ENCODE results near the gene COPS7B.

The COPS7B gene

GRCh38 chr2:231785822-231786176, 446 bp upstream of the COPS7B start:
- no peak for DNase-seq (ENCODE audit: low read depth)

GRCh38 chr2:231786917-231787292, 660 bp downstream of the COPS7B start:
- DNase-seq (ENCODE audit: low read depth) = no peak

GRCh38 chr2:231791107-231791506, 4.9 kb downstream of the COPS7B start:
- DNase-seq (ENCODE audit: low read depth) = no peak

GRCh38 chr2:231794383-231794782, 8.1 kb downstream of the COPS7B start:
- DNase-seq (ENCODE audit: low read depth) = no peak

- DNase-seq (ENCODE audit: low read depth) = peak; percentile 75
Observed at GRCh38 chr2:231795525-231796327, 9.5 kb downstream of the COPS7B start.

- DNase-seq (ENCODE audit: low read depth) = peak; percentile 44
Observed at GRCh38 chr2:231800493-231801091, 14.3 kb downstream of the COPS7B start.

GRCh38 chr2:231803501-231804138, 17.4 kb downstream of the COPS7B start:
- no peak for DNase-seq (ENCODE audit: low read depth)

- DNase-seq (ENCODE audit: low read depth) = peak; percentile 12
Observed at GRCh38 chr2:231807020-231807419, 20.8 kb downstream of the COPS7B start.

GRCh38 chr2:231810905-231811304, 24.7 kb downstream of the COPS7B start:
- DNase-seq (ENCODE audit: low read depth) = peak; percentile 72

GRCh38 chr2:231816327-231817026, 30.2 kb downstream of the COPS7B start:
- no peak for DNase-seq (ENCODE audit: low read depth)

- no peak for DNase-seq (ENCODE audit: low read depth)
Observed at GRCh38 chr2:231819447-231820042, 33.3 kb downstream of the COPS7B start.

- DNase-seq (ENCODE audit: low read depth) = no peak
Observed at GRCh38 chr2:231820786-231821303, 34.6 kb downstream of the COPS7B start.

GRCh38 chr2:231821908-231822307, 35.7 kb downstream of the COPS7B start:
- no peak for DNase-seq (ENCODE audit: low read depth)

- DNase-seq (ENCODE audit: low read depth) = no peak
Observed at GRCh38 chr2:231853105-231853504, 66.9 kb downstream of the COPS7B start.

- no peak for DNase-seq (ENCODE audit: low read depth)
Observed at GRCh38 chr2:231854616-231855125, 68.4 kb downstream of the COPS7B start.

- no peak for DNase-seq (ENCODE audit: low read depth)
Observed at GRCh38 chr2:231856959-231857358, 70.7 kb downstream of the COPS7B start.
